Esophagus squamous epithelium (tissue), 4 donors: ENCODE results near the gene EVA1C.

ENCODE experiments used
- CTCF ChIP-seq, 6 experiments: fragments of 450-650 bp in 4 of 6; fragments of 200-600 bp in 2 of 6; sonication (generic) in 2 of 6; IDR thresholded peaks; one replicate each; pipeline ENCODE4 v1.5.1; 2016 to 2019; ENCODE audit warnings: antibody characterized with exemption in 6 of 6, mild to moderate bottlenecking in 4 of 6, moderate library complexity in 4 of 6
- POLR2A ChIP-seq, 4 donors: fragments of 450-650 bp; IDR thresholded peaks; one replicate each; pipeline ENCODE4 v1.6.1; 2017; ENCODE audit warnings: antibody characterized with exemption in 4 of 4, mild to moderate bottlenecking in 4 of 4, moderate library complexity in 3 of 4

DNA sequence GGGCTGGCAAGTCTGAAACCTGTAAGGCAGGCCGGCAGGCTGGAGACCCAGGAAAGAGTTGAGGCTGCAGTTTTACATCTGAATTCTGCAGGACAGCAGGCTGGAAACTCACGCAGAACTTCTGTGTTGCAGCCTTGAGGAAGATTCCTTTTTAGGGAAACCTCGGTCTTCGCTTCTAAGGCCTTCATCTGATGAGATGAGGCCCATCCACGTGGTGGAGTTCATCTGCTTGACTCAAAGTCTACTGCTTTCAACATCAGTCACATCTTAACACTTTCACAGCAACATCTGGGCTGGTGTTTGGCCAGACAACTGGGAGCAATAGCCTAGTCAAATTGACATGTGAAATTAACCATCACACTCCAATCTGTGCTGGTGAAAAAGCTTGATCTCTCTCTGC lies 57.1 kb downstream of the EVA1C start:
- TF ChIP-seq CTCF (IDR thresholded peaks at IDR 0.05) = no peak
- TF ChIP-seq POLR2A (IDR thresholded peaks at IDR 0.05) = no peak
